Measurements from ENCODE around the gene MRTFB.

The MRTFB gene

GRCh38 chr16:14062261-14062660 is 8.9 kb upstream of the MRTFB start:
- no peak for DNase-seq (ENCODE audit: low read depth, low spot score)

GRCh38 chr16:14063618-14064581 is 7.2 kb upstream of the MRTFB start:
- no peak for DNase-seq (ENCODE audit: low read depth, low spot score)

- no peak for DNase-seq (ENCODE audit: low read depth, low spot score)
Measured at GRCh38 chr16:14069818-14070217, 1.3 kb upstream of the MRTFB start.

GRCh38 chr16:14070555-14070876 is 603 bp upstream of the MRTFB start:
- DNase-seq (ENCODE audit: low read depth, low spot score) = no peak

GRCh38 chr16:14071576-14072271 is 605 bp downstream of the MRTFB start:
- DNase-seq (ENCODE audit: low read depth, low spot score) = no peak

GRCh38 chr16:14072360-14072759 is 1.2 kb downstream of the MRTFB start:
- no peak for DNase-seq (ENCODE audit: low read depth, low spot score)

- no peak for DNase-seq (ENCODE audit: low read depth, low spot score)
Measured at GRCh38 chr16:14074544-14074943, 3.4 kb downstream of the MRTFB start.

GRCh38 chr16:14077918-14078317 is 6.8 kb downstream of the MRTFB start:
- DNase-seq (ENCODE audit: low read depth, low spot score) = no peak

- no peak for DNase-seq (ENCODE audit: low read depth, low spot score)
Measured at GRCh38 chr16:14086477-14086876, 15.4 kb downstream of the MRTFB start.

GRCh38 chr16:14087181-14087580 is 16.1 kb downstream of the MRTFB start:
- no peak for DNase-seq (ENCODE audit: low read depth, low spot score)

- no peak for DNase-seq (ENCODE audit: low read depth, low spot score)
Measured at GRCh38 chr16:14087590-14088154, 16.6 kb downstream of the MRTFB start.

GRCh38 chr16:14088155-14088753 is 17.1 kb downstream of the MRTFB start:
- DNase-seq (ENCODE audit: low read depth, low spot score) = no peak

GRCh38 chr16:14089283-14089823 is 18.2 kb downstream of the MRTFB start:
- DNase-seq (ENCODE audit: low read depth, low spot score) = no peak

- DNase-seq (ENCODE audit: low read depth, low spot score) = no peak
Measured at GRCh38 chr16:14092561-14092960, 21.4 kb downstream of the MRTFB start.

GRCh38 chr16:14095883-14096551 is 24.9 kb downstream of the MRTFB start:
- no peak for DNase-seq (ENCODE audit: low read depth, low spot score)

- DNase-seq (ENCODE audit: low read depth, low spot score) = no peak
Measured at GRCh38 chr16:14097182-14097959, 26.3 kb downstream of the MRTFB start.

- DNase-seq (ENCODE audit: low read depth, low spot score) = no peak
Measured at GRCh38 chr16:14098081-14098480, 27.0 kb downstream of the MRTFB start.

- no peak for DNase-seq (ENCODE audit: low read depth, low spot score)
Measured at GRCh38 chr16:14100825-14101224, 29.7 kb downstream of the MRTFB start.

GRCh38 chr16:14101415-14101814 is 30.3 kb downstream of the MRTFB start:
- no peak for DNase-seq (ENCODE audit: low read depth, low spot score)

GRCh38 chr16:14102925-14103720 is 32.0 kb downstream of the MRTFB start:
- DNase-seq (ENCODE audit: low read depth, low spot score) = no peak

All from activated naive CD8-positive, alpha-beta T cell treated with anti-CD3 and anti-CD28 coated beads, Interleukin-2, amount 50 U/mL, for 16 hours (primary cell).